Left cardiac atrium (tissue), 4 donors: Measurements from ENCODE around the gene MAP3K10. TPM values are rescaled to one million over a fixed set of nuclear protein-coding genes. Genes with fewer than 3 reads are reported as not detected.

Experiments
- ATAC-seq, 2 donors: fragments of 200-7000 bp; cut with Tn5 transposase; one replicate each; pipeline ENCODE4 v1.9.1; 2020; ENCODE audit warnings: mild to moderate bottlenecking in 2 of 2, moderate library complexity in 2 of 2
- DNase-seq: peaks from one replicate; pipeline ENCODE4 v3.0.0-alpha.2; 2020
- intact Hi-C, 2 donors: fragments of 100-400 bp; cut with DNase I; formaldehyde crosslinking; loops; one replicate each; pipeline versions ENCODE4 v1.14.1 to v1.15.1; 2022 to 2023
- total RNA-seq, 2 donors: library from RNA; stranded (reverse); fragmentation: NEBNext Ultra II Directional; extraction: Animal tissue kit (Norgen Biotek cat#: 25700); gene quantifications; one replicate each; pipeline ENCODE4 v1.2.1, GENCODE V29; 2021
- donor health status: DM: no; HTN: yes; CAD: no.
- donor health status: DM: no; HTN: yes; CAD: no; lungs with severe emphysema.
- donor health status: DM: yes; HTN: yes; CAD: no.
- donor health status: Dilated cardiomyopathy.

Gene MAP3K10
- total RNA-seq, 2 donors from 2014 or later: 17.3 to 19.9 TPM

GRCh38 chr19:40228346-40228745 lies 37.1 kb downstream of the MAP3K10 start:
- ATAC-seq: no peak
- intact Hi-C loops: no loop called here
- DNase-seq: no peak

DNA sequence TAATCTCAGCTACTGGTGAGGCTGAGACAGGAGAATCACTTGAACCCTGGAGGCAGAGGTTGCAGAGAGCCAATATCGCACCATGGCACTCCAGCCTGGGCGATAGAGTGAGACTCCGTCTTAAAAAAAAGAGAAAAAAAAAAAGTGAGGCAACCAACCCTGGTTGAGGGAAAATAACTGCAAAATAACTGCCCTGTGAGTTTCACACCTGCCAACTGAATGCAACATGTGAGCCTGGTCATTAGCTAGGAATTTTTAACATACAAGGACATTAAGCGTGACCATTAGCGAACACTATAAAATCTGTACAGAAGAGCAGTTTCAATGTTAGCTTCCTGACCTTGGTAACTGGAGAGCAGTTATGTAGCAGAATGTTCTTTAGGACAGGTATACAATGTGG lies 37.6 kb downstream of the MAP3K10 start:
- no peak for DNase-seq
- no peak for ATAC-seq
- intact Hi-C loops: no loop called here

- intact Hi-C loops: no loop called here
- no peak for ATAC-seq
- DNase-seq: no peak
Measured at GRCh38 chr19:40229484-40229883, 38.3 kb downstream of the MAP3K10 start.

DNA sequence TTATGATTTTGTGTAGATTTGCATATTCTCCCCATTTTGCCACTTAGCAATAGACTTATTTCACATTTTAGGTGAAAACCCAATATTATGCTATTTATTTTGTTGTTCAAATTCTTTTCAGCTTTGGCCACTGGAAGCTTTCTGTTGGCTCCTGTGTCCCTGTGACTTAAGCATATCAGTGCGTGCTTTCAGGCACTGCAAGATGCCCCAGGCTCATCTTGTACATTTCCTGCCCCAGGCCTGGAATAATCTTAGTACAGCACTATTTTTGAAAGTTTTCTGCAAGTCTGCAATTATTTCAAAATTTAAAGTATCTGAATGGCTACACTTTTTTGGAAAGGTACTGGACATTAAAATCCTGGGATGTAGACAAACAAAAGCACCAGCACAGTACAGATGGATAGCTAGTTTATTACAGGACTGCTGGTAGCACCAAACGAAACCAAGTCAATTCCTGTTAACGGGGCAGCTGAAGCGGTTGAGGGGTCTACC lies 38.7 kb downstream of the MAP3K10 start:
- intact Hi-C loops: no loop called here
- DNase-seq (no peak), ATAC-seq (no peak)

- no peak for DNase-seq
- no peak for ATAC-seq
- intact Hi-C loops: no loop called here
Measured at GRCh38 chr19:40231057-40231456, 39.8 kb downstream of the MAP3K10 start.

DNA sequence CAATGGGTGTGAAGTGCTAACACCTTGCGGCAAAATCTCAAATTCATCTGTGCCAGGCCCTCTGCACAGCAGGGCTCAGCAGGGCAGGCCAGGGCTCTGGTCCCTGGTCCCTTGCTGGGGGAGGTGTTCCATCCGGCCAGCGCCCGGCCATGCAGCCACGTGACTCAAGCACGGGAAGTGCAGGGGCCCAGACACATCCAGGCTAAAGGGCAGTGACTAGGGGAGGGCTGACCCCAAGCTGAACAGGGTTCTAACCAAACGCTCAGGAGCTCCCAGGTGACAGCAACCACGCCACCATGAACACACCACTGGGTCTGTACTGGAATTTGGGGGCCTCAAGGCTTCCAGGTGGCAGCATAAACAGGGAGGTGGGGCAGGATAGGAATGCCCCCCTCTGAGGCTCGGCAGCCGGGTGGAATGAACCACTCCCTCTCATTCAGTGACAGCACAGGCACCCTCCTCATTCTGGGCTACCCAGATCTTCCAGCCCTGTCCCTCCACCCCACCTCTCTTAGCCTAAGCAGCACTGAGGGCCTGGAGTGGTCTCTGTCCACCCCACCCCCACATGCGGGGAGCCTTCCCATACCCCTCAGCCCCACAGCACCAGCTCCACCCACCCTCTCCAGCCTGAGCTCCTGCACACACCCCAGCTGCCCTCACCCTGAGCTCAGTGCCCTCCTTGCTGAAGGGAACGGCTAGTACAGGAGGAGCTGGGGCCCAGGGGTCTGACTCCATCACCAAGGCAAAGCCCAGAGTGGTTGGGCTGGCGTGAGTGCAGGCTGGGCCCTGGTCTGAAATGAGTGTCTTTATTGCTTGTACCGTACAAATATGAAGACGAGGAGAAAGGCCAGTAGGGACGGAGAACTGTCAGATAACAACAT lies 40.6 kb downstream of the MAP3K10 start:
- ATAC-seq (peak; percentile 55 to 85), DNase-seq (peak; percentile 56)
- intact Hi-C loops: no loop called here

DNA sequence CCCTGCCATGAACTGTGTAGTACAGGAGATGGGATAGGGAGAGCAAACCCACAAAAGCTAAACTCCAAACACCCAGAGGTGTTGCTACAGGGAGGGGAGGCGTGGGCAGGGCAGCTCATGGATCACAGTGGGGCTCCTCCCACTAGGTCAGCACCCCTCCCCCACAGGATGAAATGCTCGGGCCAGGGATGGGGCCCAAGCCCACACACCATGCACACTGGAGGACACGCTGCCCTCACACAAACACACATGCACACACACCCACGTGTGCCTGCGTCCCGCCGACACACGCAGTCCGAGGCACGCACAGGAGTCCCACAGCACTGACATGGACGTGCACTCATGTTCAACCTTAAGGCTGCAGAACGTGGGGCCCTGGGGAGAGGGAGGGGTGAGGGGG lies 41.3 kb downstream of the MAP3K10 start:
- ATAC-seq (peak; percentile 7 to 56), DNase-seq (no peak)
- intact Hi-C loops: no loop called here

- ATAC-seq (no peak), DNase-seq (no peak)
- intact Hi-C loops: no loop called here
Measured at GRCh38 chr19:40232949-40233810, 42.0 kb downstream of the MAP3K10 start.

DNA sequence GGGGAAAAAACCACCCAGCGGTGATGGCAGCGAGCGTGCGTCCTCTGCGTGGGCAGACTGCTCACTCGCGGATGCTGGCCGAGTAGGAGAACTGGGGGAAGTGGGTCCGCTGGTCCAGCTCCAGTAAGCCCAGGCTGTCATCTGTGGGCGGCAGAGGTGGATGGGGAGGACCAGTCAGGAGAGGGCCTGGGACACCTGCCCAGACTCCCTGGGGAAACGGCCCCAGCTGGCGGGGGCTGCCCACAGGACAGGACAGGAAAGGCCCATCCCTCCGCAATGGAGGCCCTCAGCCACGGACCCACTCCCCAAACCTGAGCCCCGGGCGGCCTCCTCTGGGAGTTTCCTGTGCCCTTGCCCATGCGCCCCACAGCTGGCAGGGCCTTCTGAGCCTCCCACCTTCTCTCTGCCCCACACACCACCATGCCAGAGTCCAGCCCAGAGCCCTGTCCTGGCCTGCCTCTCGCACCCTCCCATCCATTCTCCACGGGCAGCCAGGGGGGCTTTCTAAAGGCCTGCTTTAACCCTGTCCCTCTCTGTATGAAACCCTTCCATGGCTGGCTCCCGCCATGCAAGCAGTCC lies 42.7 kb downstream of the MAP3K10 start:
- no peak for ATAC-seq
- intact Hi-C loops: no loop called here
- DNase-seq: no peak

DNA sequence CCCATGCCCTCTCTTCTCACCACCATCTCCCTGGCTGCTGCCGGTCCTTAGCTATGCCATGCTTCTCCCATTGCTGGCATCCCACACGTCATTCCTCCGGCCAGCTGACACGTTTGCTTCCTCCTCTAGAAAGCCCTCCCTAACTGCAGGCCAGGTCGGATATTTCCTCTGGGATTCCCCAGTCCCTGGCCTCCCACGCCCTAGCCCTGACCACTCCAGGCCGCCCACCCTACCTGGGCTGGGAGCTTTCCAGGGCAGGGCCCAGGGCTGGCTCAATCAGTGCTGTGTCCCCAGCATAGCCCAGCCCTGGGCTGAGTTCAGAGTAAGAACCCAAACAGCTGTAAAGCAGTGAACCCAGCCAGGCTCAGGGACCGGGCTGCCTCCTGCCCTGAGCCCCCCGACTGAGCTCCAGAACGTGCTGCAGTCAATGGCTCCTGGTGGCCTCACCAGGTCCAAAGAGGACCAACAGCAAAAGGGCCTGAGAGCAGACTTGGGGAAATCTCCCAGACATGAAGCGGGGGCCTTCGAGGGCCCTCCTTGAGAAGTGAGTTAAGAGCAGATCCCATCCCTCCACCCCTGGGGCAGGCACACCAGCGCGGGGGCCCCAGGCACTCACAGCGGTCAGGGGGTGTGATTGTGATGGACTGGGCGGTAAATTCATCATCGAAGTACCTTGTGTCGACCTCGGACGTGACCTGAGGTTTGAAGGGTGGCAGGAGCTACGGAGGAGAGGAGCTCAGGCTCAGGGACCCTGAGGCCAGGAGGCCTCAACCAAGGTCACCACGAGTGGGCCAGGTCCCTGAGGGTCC lies 43.4 kb downstream of the MAP3K10 start:
- intact Hi-C loops: no loop called here
- DNase-seq: no peak

DNA sequence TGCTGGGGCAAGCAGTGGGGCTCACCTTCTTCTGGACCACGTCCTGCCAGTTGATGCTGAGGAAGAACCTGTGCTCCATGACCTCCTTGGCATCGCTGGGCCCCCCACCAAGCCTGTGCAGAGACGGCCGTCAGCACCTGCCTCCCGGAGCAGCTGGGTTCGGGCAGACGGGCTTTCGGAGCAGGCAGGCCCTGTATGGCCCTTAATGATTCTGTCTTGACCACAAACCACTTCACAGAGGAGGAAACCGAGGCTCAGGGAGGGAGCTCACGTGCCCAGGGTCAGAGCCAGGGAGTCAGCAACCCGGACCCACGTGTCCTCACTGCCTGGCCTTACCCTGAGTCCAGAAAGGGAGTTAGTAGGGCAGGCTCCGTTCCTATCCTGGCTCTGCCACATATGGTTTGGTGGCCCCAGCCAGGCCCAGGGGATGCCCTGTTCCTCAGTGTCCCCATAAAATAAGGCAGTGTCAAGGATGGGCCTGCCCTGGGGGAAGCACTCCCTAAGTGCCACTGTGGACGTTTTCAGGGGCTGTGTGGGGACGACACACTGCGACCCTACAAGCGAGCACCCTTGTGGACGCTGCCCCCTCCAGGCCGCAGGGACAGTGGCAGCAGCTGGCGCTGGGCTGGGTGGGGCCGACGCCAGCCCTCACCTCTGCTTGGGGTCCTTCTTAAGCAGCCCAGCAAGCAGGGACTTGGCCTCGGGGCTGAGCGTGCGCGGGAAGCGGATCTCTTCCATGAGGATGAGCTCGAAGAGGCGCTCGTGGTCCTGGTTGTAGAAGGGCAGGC lies 44.2 kb downstream of the MAP3K10 start:
- ATAC-seq (no peak), DNase-seq (no peak)
- intact Hi-C loops: no loop called here

More for the DNA sequence above, 43.4 kb downstream of the MAP3K10 start:
- ATAC-seq: no peak

- intact Hi-C loops: no loop called here
- no peak for ATAC-seq
- DNase-seq: no peak
Measured at GRCh38 chr19:40236026-40236355, 44.8 kb downstream of the MAP3K10 start.

- intact Hi-C loops: no loop called here
- ATAC-seq (no peak), DNase-seq (no peak)
Measured at GRCh38 chr19:40236366-40236765, 45.1 kb downstream of the MAP3K10 start.

GRCh38 chr19:40237791-40238190 lies 46.6 kb downstream of the MAP3K10 start:
- ATAC-seq (no peak), DNase-seq (no peak)
- intact Hi-C loops: no loop called here

- ATAC-seq: no peak
- intact Hi-C loops: no loop called here
- DNase-seq: no peak
Measured at GRCh38 chr19:40238775-40239174, 47.5 kb downstream of the MAP3K10 start.

GRCh38 chr19:40239415-40240226 lies 48.4 kb downstream of the MAP3K10 start:
- ATAC-seq: no peak
- intact Hi-C loops: no loop called here
- no peak for DNase-seq

DNA sequence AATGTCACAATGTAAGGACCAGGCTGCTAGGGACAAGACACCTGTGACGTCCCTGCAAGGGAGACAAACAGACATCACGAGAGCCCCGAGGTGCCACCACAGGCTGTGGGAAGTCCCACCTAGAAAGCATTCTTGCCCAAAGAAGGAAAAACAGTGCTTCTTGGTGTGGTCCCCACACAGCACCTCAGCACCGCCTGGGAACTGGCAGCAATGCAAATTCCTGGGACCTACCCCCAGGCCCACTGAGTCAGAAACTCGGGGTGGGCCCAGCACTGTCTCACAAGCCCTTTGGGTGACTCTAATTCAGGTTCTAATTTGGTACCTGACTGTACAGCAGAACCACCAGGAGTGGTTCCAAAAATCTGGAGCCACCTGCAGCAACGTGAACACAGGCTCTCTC lies 49.1 kb downstream of the MAP3K10 start:
- intact Hi-C loops: no loop called here
- DNase-seq (no peak), ATAC-seq (no peak)
